ENCODE data around the gene KLHL17. TPM values are rescaled to one million over a fixed set of nuclear protein-coding genes. Genes with fewer than 3 reads are reported as not detected.

KLHL17 gene
- total RNA-seq, 1 experiment from 2014 or later: 58.8 TPM

- Histone ChIP-seq H3K4me3 (ENCODE audit: low read depth in 2 of 2, low read length in 2 of 2) (no peak overlapping the region), H3K27ac (ENCODE audit: low read length) (peak overlapping the region; percentile 52; the same call in 1 of the 2 replicates), H3K27me3 (ENCODE audit: control insufficient read depth, insufficient read depth, low read length) (no peaks in the 10 kb centered on the region), H3K9me3 (ENCODE audit: control insufficient read depth, insufficient read depth, low read depth, low read length) (no peaks in the 10 kb centered on the region), H3K36me3 (ENCODE audit: control insufficient read depth, insufficient read depth, low read length) (no peaks in the 10 kb centered on the region), H3K4me1 (ENCODE audit: control insufficient read depth, insufficient read depth, low read length) (peaks cover 74% of the 10 kb centered on the region)
- POLR2A ChIA-PET: no interaction called here
- in situ Hi-C loops (cut with HindIII; ENCODE audit: low pct_unique_long_range_greater_than_20kb, low sequenced_read_pairs): no loop called here
- DNase-seq (ENCODE audit: low read depth, low spot score) (no peak), ATAC-seq (no peak)
- TF ChIP-seq TCF7L2 (IDR thresholded peaks at IDR 0.05; ENCODE audit: low read depth, low read length): no peak
- no peak; the same call in 1 of the 2 replicates for TF ChIP-seq POLR2AphosphoS5 (IDR thresholded peaks at IDR 0.05; ENCODE audit: low read depth, low read length)
- TF ChIP-seq REST (IDR thresholded peaks at IDR 0.05; ENCODE audit: insufficient read depth in 1 of 2, low read depth in 2 of 2, low read length in 1 of 2): no peak
- TF ChIP-seq SIN3A (IDR thresholded peaks at IDR 0.05; ENCODE audit: borderline replicate concordance, insufficient read depth, low read depth, low read length): no peak
- no peak for TF ChIP-seq CTCF (IDR thresholded peaks at IDR 0.05)
- BruUV-seq (replicated peaks): no TSS peak
- intact Hi-C loops (cut with micrococcal nuclease; ENCODE audit: unreplicated experiment): no loop called here
- CTCF ChIA-PET: no interaction called here
Measured at GRCh38 chr1:920010-920409, 40.4 kb upstream of the KLHL17 start.

- DNase-seq (ENCODE audit: low read depth, low spot score): no peak
- H3K4me3 ChIP-seq (ENCODE audit: low read depth in 2 of 2, low read length in 2 of 2): no peak overlapping the region; a peak in 1 of 4 replicates
- 0 out of 2 replicates have a peak, but pooled peaks have one; percentile 7 for ATAC-seq
- peak overlapping the region; percentile 52 for H3K27ac ChIP-seq (ENCODE audit: low read length)
- H3K36me3 ChIP-seq (ENCODE audit: control insufficient read depth, insufficient read depth, low read length): no peaks in the 10 kb centered on the region
- TF ChIP-seq CTCF (IDR thresholded peaks at IDR 0.05) (no peak), TCF7L2 (IDR thresholded peaks at IDR 0.05; ENCODE audit: low read depth, low read length) (no peak), POLR2AphosphoS5 (IDR thresholded peaks at IDR 0.05; ENCODE audit: low read depth, low read length) (no peak; the same call in 1 of the 2 replicates), SIN3A (IDR thresholded peaks at IDR 0.05; ENCODE audit: borderline replicate concordance, insufficient read depth, low read depth, low read length) (no peak), REST (IDR thresholded peaks at IDR 0.05; ENCODE audit: insufficient read depth in 1 of 2, low read depth in 2 of 2, low read length in 1 of 2) (no peak)
- POLR2A ChIA-PET: no interaction called here
- H3K27me3 ChIP-seq (ENCODE audit: control insufficient read depth, insufficient read depth, low read length): no peaks in the 10 kb centered on the region
- intact Hi-C loops (cut with micrococcal nuclease; ENCODE audit: unreplicated experiment) (no loop called here), in situ Hi-C loops (cut with HindIII; ENCODE audit: low pct_unique_long_range_greater_than_20kb, low sequenced_read_pairs) (no loop called here)
- CTCF ChIA-PET: no interaction called here
- no TSS peak for BruUV-seq (replicated peaks)
- peaks cover 74% of the 10 kb centered on the region for H3K4me1 ChIP-seq (ENCODE audit: control insufficient read depth, insufficient read depth, low read length)
- H3K9me3 ChIP-seq (ENCODE audit: control insufficient read depth, insufficient read depth, low read depth, low read length): no peaks in the 10 kb centered on the region
Measured at GRCh38 chr1:920521-920920, 39.9 kb upstream of the KLHL17 start.
